IMR-90 (cell line): ENCODE results near the gene CHST10. TPM values are rescaled to one million over a fixed set of nuclear protein-coding genes. Genes with fewer than 3 reads are reported as not detected.

ENCODE experiments used
- ATAC-seq: fragments of 200-7000 bp; cut with Tn5 transposase; 2 replicates; pipeline ENCODE4 v1.9.1; 2020; ENCODE audit warnings: low read depth, mild to moderate bottlenecking, moderate library complexity
- BruUV-seq: library from RNA; stranded (reverse); fragments of 400-500 nt; replicated peaks from 2 replicates; lab custom pipeline; 2021; lab: Mats Ljungman, UMichigan
- CTCF ChIA-PET: fragments of 300-600 bp; formaldehyde crosslinking; extraction: SDS; loops from one replicate; lab custom pipeline; 2021; ENCODE audit warnings: antibody characterized with exemption; lab: Yijun Ruan, JAX
- POLR2A ChIA-PET: fragments of 300-600 bp; sonication (Branson Sonifier 250); formaldehyde crosslinking; loops from one replicate; lab custom pipeline; 2022; ENCODE audit warnings: antibody characterized with exemption; ENCODE audit not compliant: unreplicated experiment; lab: Charles Lee
- DNase-seq: peaks from one replicate; pipeline ENCODE4 v3.0.0; 2013
- H2AFZ ChIP-seq: replicated peaks from 2 replicates; pipeline ENCODE3; 2013; ENCODE audit warnings: low read length, mild to moderate bottlenecking; ENCODE audit not compliant: poor library complexity
- H2AK5ac ChIP-seq: 2 replicates; pipeline ENCODE4 v1.6.1; 2013; ENCODE audit warnings: low read depth, low read length, inconsistent platforms
- H2AK9ac ChIP-seq: replicated peaks from 2 replicates; pipeline ENCODE3; 2013; ENCODE audit warnings: mild to moderate bottlenecking, low read depth, low read length, moderate library complexity; ENCODE audit not compliant: poor library complexity
- H2BK120ac ChIP-seq: 2 replicates; pipeline ENCODE4 v1.6.1; 2013; ENCODE audit warnings: low read depth, low read length, inconsistent platforms
- H2BK15ac ChIP-seq: 3 replicates; pipeline ENCODE4 v1.6.1; 2013; ENCODE audit warnings: low read depth, low read length, inconsistent platforms
- H2BK20ac ChIP-seq: 2 replicates; pipeline ENCODE4 v1.6.1; 2013; ENCODE audit warnings: low read depth, mild to moderate bottlenecking, inconsistent platforms, low read length, moderate library complexity
- H2BK5ac ChIP-seq: 2 replicates; pipeline ENCODE4 v1.6.1; 2013; ENCODE audit warnings: mild to moderate bottlenecking, low read depth, low read length, inconsistent platforms; ENCODE audit not compliant: poor library complexity, severe bottlenecking
- H3K14ac ChIP-seq: replicated peaks from 2 replicates; pipeline ENCODE4 v1.6.1; 2013; ENCODE audit warnings: low read depth, low read length, inconsistent platforms
- H3K18ac ChIP-seq: 2 replicates; pipeline ENCODE4 v1.6.1; 2013; ENCODE audit warnings: low read depth, low read length, control low read depth
- H3K23ac ChIP-seq: 2 replicates; pipeline ENCODE4 v1.6.1; 2013; ENCODE audit warnings: low read depth, low read length, inconsistent platforms
- H3K27ac ChIP-seq: 2 replicates; pipeline ENCODE4 v1.5.1; 2013; ENCODE audit warnings: mild to moderate bottlenecking, control low read depth, low read length; ENCODE audit not compliant: insufficient read depth
- H3K27me3 ChIP-seq: 2 replicates; pipeline ENCODE4 v1.6.1; 2013; ENCODE audit warnings: low read length; ENCODE audit not compliant: control insufficient read depth, insufficient read depth
- H3K36me3 ChIP-seq: 2 replicates; pipeline ENCODE4 v1.6.1; 2013; ENCODE audit warnings: low read length, mixed read lengths; ENCODE audit not compliant: control insufficient read depth, insufficient read depth
- H3K4ac ChIP-seq: 2 replicates; pipeline ENCODE4 v1.6.1; 2013; ENCODE audit warnings: low read depth, low read length, inconsistent platforms
- H3K4me1 ChIP-seq: 2 replicates; pipeline ENCODE4 v1.6.1; 2013; ENCODE audit warnings: low read length, mixed read lengths; ENCODE audit not compliant: control insufficient read depth, insufficient read depth
- H3K4me2 ChIP-seq: 2 replicates; pipeline ENCODE4 v1.6.1; 2013; ENCODE audit warnings: low read depth, mild to moderate bottlenecking, control low read depth, low read length, moderate library complexity
- H3K4me3 ChIP-seq: 2 replicates; pipeline ENCODE4 v1.5.1; 2013; ENCODE audit warnings: low read depth, mild to moderate bottlenecking, control low read depth, low read length, moderate library complexity; ENCODE audit not compliant: insufficient read depth
- H3K56ac ChIP-seq: 2 replicates; pipeline ENCODE4 v1.6.1; 2013; ENCODE audit warnings: low read length, inconsistent platforms; ENCODE audit not compliant: insufficient read depth; ENCODE audit errors: extremely low read depth
- H3K79me1 ChIP-seq, 2 experiments: 2 replicates each; pipeline ENCODE4 v1.6.1; 2013; ENCODE audit warnings: low read length in 2 of 2, inconsistent platforms in 1 of 2, low read depth in 1 of 2
- H3K9ac ChIP-seq: 2 replicates; pipeline ENCODE4 v1.6.1; 2013; ENCODE audit warnings: low read depth, low read length, control low read depth
- H3K9me1 ChIP-seq: 2 replicates; pipeline ENCODE4 v1.6.1; 2013; ENCODE audit warnings: low read length, inconsistent platforms; ENCODE audit not compliant: insufficient read depth
- H3K9me3 ChIP-seq: 2 replicates; pipeline ENCODE4 v1.6.1; 2013; ENCODE audit warnings: low read length; ENCODE audit not compliant: control insufficient read depth, insufficient read depth
- H4K20me1 ChIP-seq: 2 replicates; pipeline ENCODE4 v1.6.1; 2013; ENCODE audit warnings: low read length, inconsistent platforms; ENCODE audit not compliant: insufficient read depth
- H4K5ac ChIP-seq: 2 replicates; pipeline ENCODE4 v1.6.1; 2013; ENCODE audit warnings: mild to moderate bottlenecking, low read depth, low read length, control low read depth
- H4K8ac ChIP-seq, 2 experiments: 2 replicates each; pipeline ENCODE4 v1.6.1; 2013; ENCODE audit warnings: low read depth in 2 of 2, low read length in 2 of 2, control low read depth in 1 of 2, inconsistent platforms in 1 of 2
- H4K91ac ChIP-seq: 2 replicates; pipeline ENCODE4 v1.6.1; 2013; ENCODE audit warnings: low read depth, low read length, inconsistent platforms; ENCODE audit not compliant: insufficient read depth
- CEBPB ChIP-seq: IDR thresholded peaks from 2 replicates; pipeline ENCODE4 v1.6.1; 2012; ENCODE audit warnings: low read depth, low read length, improper control_type of control experiment
- CTCF ChIP-seq: conservative IDR thresholded peaks from 2 replicates; pipeline ENCODE4 v1.5.1; 2012; ENCODE audit warnings: mild to moderate bottlenecking, low read depth, low read length, improper control_type of control experiment
- ELK1 ChIP-seq: fragments of 150-350 bp; IDR thresholded peaks from 2 replicates; pipeline ENCODE4 v1.6.1; 2016; ENCODE audit warnings: low read depth, mild to moderate bottlenecking, low read length, moderate library complexity, borderline replicate concordance
- FOS ChIP-seq: fragments of 150-350 bp; IDR thresholded peaks from 2 replicates; pipeline ENCODE4 v1.6.1; 2016; ENCODE audit warnings: low read depth, low read length
- MAFK ChIP-seq: IDR thresholded peaks from 2 replicates; pipeline ENCODE4 v1.6.1; 2012; ENCODE audit warnings: low read depth, low read length, improper control_type of control experiment
- MAZ ChIP-seq: IDR thresholded peaks from 2 replicates; pipeline ENCODE4 v1.6.1; 2012; ENCODE audit warnings: low read depth, mild to moderate bottlenecking, low read length, improper control_type of control experiment, moderate library complexity, borderline replicate concordance
- MXI1 ChIP-seq: IDR thresholded peaks from 2 replicates; pipeline ENCODE4 v1.6.1; 2012; ENCODE audit warnings: low read depth, mild to moderate bottlenecking, low read length, moderate library complexity, borderline replicate concordance
- NFE2L2 ChIP-seq: fragments of 150-350 bp; IDR thresholded peaks from 2 replicates; pipeline ENCODE4 v1.6.1; 2016; ENCODE audit warnings: low read depth, mild to moderate bottlenecking, low read length
- RCOR1 ChIP-seq: IDR thresholded peaks from 2 replicates; pipeline ENCODE4 v1.6.1; 2012; ENCODE audit warnings: mild to moderate bottlenecking, low read length, improper control_type of control experiment; ENCODE audit not compliant: insufficient replicate concordance
- RFX5 ChIP-seq: IDR thresholded peaks from 2 replicates; pipeline ENCODE4 v1.8.0; 2012; ENCODE audit warnings: low read depth, mild to moderate bottlenecking, low read length, moderate library complexity
- SMC3 ChIP-seq: fragments of 150-350 bp; IDR thresholded peaks from 2 replicates; pipeline ENCODE4 v1.6.1; 2016; ENCODE audit warnings: low read depth, mild to moderate bottlenecking, antibody characterized with exemption, low read length, moderate library complexity
- USF2 ChIP-seq: fragments of 150-350 bp; IDR thresholded peaks from 2 replicates; pipeline ENCODE4 v1.6.1; 2017; ENCODE audit warnings: mild to moderate bottlenecking, antibody characterized with exemption, low read length, low read depth
- WGBS, 2 experiments: methylation state at CpG; one replicate each; pipeline versions ENCODE4 v1.1.5 to v1.1.7; 2013; ENCODE audit warnings: missing lambda C conversion rate in 2 of 2; ENCODE audit not compliant: insufficient read length in 1 of 2; ENCODE audit errors: extremely low coverage in 2 of 2; 5-methylcytosine and 5-hydroxymethylcytosine counted together
- dilution Hi-C: fragments of 300-500 bp; cut with HindIII; formaldehyde crosslinking; loops from one replicate; pipeline ENCODE4 v1.14.3; 2018; ENCODE audit warnings: low sequenced_read_pairs; ENCODE audit not compliant: unreplicated experiment
- in situ Hi-C: fragments of 300-500 bp; cut with MboI; formaldehyde crosslinking; loops from 3 replicates; pipeline ENCODE4 v1.14.3; 2019; ENCODE audit warnings: low sequenced_read_pairs, inconsistent platforms, mixed read lengths
- intact Hi-C: fragments of 100-400 bp; cut with micrococcal nuclease; formaldehyde crosslinking; loops from 2 replicates; pipeline ENCODE4 v1.10.0; 2022
- polyA plus RNA-seq, 3 experiments: library from polyadenylated mRNA; depleted of rRNA; stranded (reverse); fragments of >200 nt; gene quantifications; 2 replicates each; pipeline ENCODE4 v1.2.3, GENCODE V29; 2012; ENCODE audit warnings: low replicate concordance in 1 of 3
- total RNA-seq: library from RNA; depleted of rRNA; stranded (reverse); fragments of >200 nt; gene quantifications from 2 replicates; pipeline ENCODE4 v1.2.3, GENCODE V29; 2012

The CHST10 gene
- total and polyA plus RNA-seq, 2 of the 4 experiments (the other 2 are of a cell fraction), result 6.9 to 8.6 TPM

DNA sequence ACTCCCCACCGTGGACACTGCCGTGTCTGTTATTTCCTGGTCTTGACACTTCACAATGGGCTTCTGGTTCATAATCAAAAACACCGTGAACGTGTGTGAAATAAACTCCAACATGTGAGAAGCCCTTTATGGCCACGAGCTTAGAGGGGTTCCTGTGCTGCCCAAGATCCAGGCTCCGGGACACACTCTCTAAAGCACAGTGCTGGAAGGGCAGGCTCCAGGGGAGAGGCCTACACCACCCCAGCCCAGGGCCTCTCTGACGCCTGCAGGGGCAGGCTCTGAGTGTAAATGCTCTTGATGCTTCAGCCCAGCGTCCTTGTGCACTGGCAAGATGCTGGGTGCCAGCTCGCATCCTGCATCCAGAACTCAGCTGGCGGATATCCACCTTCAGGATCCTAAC lies 13.7 kb downstream of the CHST10 start:
- no peak overlapping the region for H2AK9ac ChIP-seq
- no peak for DNase-seq
- H3K9ac ChIP-seq, result no peak overlapping the region
- no peaks in the 10 kb centered on the region; a peak in 1 of 4 replicates for H3K79me1 ChIP-seq
- H4K91ac ChIP-seq, result no peak overlapping the region
- no peak overlapping the region for H3K4ac ChIP-seq
- POLR2A ChIA-PET, result interaction anchor here (0.5 to 0.6 kb wide), 2 partner anchors 51 to 178 kb away, joined by 3 to 10 read pairs; no protein-coding TSS in a partner anchor
- H3K9me3 ChIP-seq, result no peaks in the 10 kb centered on the region
- H4K8ac ChIP-seq, result no peak overlapping the region
- TF ChIP-seq ELK1 (no peak), MAFK (no peak), MXI1 (no peak), RFX5 (no peak), MAZ (no peak), FOS (no peak), USF2 (no peak), NFE2L2 (no peak), RCOR1 (no peak), CTCF (no peak), SMC3 (no peak), CEBPB (no peak)
- no peak overlapping the region for H3K4me2 ChIP-seq
- H2AK5ac ChIP-seq, result no peak overlapping the region
- H2AFZ ChIP-seq, result no peak overlapping the region
- intact Hi-C loops (no loop called here), in situ Hi-C loops (no loop called here), dilution Hi-C loops (no loop called here)
- H3K4me3 ChIP-seq, result no peak overlapping the region
- H2BK5ac ChIP-seq, result no peak overlapping the region
- H2BK120ac ChIP-seq, result no peak overlapping the region
- H4K5ac ChIP-seq, result no peak overlapping the region
- peaks cover 10% of the 10 kb centered on the region for H3K36me3 ChIP-seq
- BruUV-seq, result no TSS peak
- CTCF ChIA-PET, result no interaction called here
- no peaks in the 10 kb centered on the region for H4K20me1 ChIP-seq
- ATAC-seq, result no peak
- H3K56ac ChIP-seq, result no peak overlapping the region
- no peaks in the 10 kb centered on the region for H3K4me1 ChIP-seq
- no peak overlapping the region for H3K27ac ChIP-seq
- no peak overlapping the region for H3K23ac ChIP-seq
- 0 out of 2 replicates have a peak, but pooled peaks cover 8% of the 10 kb centered on the region for H3K9me1 ChIP-seq
- no peak overlapping the region for H3K14ac ChIP-seq
- H2BK20ac ChIP-seq, result no peak overlapping the region
- 91% methylated on average over 6 of the region's 10 CpGs; no CpG with 5 or more reads in 1 of the 2 experiments for whole genome bisulfite sequencing, 2 experiments
- H3K27me3 ChIP-seq, result no peaks in the 10 kb centered on the region
- H3K18ac ChIP-seq, result no peak overlapping the region
- H2BK15ac ChIP-seq, result no peak overlapping the region
